RWPE2 (cell line): ENCODE measurements around the gene ZNF865.
"Not testable (repeated sequence)": the region's sequence is repeated elsewhere in the genome, so short reads cannot be mapped to it uniquely, and the experiment has no call there.

Experiments used
- ATAC-seq: fragments of 200-7000 bp; cut with Tn5 transposase; 3 replicates; pipeline ENCODE4 v1.9.1; 2021; ENCODE audit warnings: low read depth
- DNase-seq: peaks from one replicate; pipeline ENCODE4 v3.0.0-alpha.2; 2020; ENCODE audit warnings: low spot score
- H3K27ac ChIP-seq: fragments of 450-650 bp; 2 replicates; pipeline ENCODE4 v1.5.1; 2017; ENCODE audit warnings: mild to moderate bottlenecking; ENCODE audit not compliant: poor library complexity, severe bottlenecking
- H3K27me3 ChIP-seq: fragments of 250-450 bp; sonication (Bioruptor Pico); 2 replicates; pipeline ENCODE4 v1.5.1; 2021; ENCODE audit warnings: mild to moderate bottlenecking, moderate library complexity; ENCODE audit not compliant: insufficient read depth, poor library complexity, severe bottlenecking
- H3K36me3 ChIP-seq: fragments of 250-450 bp; sonication (Bioruptor Pico); 2 replicates; pipeline ENCODE4 v1.5.1; 2020; ENCODE audit warnings: low read depth, mild to moderate bottlenecking, moderate library complexity
- H3K4me1 ChIP-seq: fragments of 250-450 bp; sonication (Bioruptor Pico); 2 replicates; pipeline ENCODE4 v1.5.1; 2021; ENCODE audit warnings: mild to moderate bottlenecking, moderate library complexity; ENCODE audit not compliant: insufficient read depth, poor library complexity, severe bottlenecking
- H3K4me3 ChIP-seq: fragments of 250-450 bp; sonication (Bioruptor Pico); 2 replicates; pipeline ENCODE4 v1.5.1; 2021; ENCODE audit warnings: mild to moderate bottlenecking, moderate library complexity; ENCODE audit not compliant: severe bottlenecking
- H3K9me3 ChIP-seq: fragments of 250-450 bp; sonication (Bioruptor Pico); 2 replicates; pipeline ENCODE4 v1.5.1; 2021; ENCODE audit warnings: mild to moderate bottlenecking, moderate library complexity; ENCODE audit not compliant: severe bottlenecking
- TF ChIP-seq, protein P1 (sequence below): fragments of 450-650 bp; IDR thresholded peaks from one replicate; pipeline ENCODE4 v1.5.1; 2017; ENCODE audit warnings: mild to moderate bottlenecking, moderate library complexity; ENCODE audit not compliant: poor library complexity, severe bottlenecking

Gene ZNF865

DNA sequence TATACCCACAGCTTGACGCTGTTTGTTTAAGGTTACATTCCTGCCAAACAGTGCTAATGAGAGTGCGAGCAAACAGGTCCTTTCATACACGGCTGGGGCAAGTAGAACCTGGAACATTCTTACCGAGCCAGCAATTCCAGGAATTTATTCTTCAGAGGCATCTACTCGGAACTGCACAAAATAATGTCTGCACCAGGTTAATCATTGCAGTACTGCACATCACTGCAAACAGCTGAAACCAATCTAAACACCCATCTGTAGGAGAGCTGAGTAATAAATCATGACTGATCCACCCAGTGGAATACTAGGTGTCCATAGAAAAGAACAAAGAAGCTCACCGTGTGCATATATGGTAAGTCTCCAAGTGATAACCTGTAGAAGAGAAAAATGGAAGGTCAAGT lies 23.6 kb upstream of the ZNF865 start:
- DNase-seq (no peak), ATAC-seq (no peak)
- no peaks in the 10 kb centered on the region for H3K27me3 ChIP-seq

DNA sequence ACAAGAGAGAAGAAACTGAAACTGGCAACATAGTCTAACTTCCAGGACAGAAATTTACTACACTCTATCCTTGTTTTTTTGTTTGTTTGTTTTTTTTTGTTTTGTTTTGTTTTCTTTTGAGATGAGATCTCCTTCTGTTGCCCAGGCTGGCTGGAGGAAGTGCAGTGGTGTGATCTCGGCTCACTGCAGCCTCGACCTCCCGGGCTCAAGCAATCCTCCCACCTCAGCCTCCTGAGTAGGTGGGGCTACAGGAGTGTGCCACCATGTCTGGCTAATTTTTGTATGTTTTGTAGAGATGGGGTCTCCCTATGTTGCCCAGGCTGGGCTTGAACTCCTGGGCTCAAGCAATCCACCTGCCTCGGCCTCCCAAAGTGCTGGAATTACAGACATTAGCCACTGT lies 23.2 kb upstream of the ZNF865 start:
- H3K36me3 ChIP-seq, ATAC-seq, H3K9me3 ChIP-seq, DNase-seq, H3K4me3 ChIP-seq, H3K27ac ChIP-seq, H3K27me3 ChIP-seq, H3K4me1 ChIP-seq: not testable (repeated sequence)

More for the DNA sequence above, 23.6 kb upstream of the ZNF865 start:
- Histone ChIP-seq H3K4me3 (no peak overlapping the region), H3K4me1 (peaks cover 6% of the 10 kb centered on the region), H3K27ac (no peak overlapping the region), H3K36me3 (0 out of 2 replicates have a peak, but pooled peaks cover 6% of the 10 kb centered on the region), H3K9me3 (no peaks in the 10 kb centered on the region)
- TF ChIP-seq, protein P1, sequence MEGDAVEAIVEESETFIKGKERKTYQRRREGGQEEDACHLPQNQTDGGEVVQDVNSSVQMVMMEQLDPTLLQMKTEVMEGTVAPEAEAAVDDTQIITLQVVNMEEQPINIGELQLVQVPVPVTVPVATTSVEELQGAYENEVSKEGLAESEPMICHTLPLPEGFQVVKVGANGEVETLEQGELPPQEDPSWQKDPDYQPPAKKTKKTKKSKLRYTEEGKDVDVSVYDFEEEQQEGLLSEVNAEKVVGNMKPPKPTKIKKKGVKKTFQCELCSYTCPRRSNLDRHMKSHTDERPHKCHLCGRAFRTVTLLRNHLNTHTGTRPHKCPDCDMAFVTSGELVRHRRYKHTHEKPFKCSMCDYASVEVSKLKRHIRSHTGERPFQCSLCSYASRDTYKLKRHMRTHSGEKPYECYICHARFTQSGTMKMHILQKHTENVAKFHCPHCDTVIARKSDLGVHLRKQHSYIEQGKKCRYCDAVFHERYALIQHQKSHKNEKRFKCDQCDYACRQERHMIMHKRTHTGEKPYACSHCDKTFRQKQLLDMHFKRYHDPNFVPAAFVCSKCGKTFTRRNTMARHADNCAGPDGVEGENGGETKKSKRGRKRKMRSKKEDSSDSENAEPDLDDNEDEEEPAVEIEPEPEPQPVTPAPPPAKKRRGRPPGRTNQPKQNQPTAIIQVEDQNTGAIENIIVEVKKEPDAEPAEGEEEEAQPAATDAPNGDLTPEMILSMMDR, result no peak

DNA sequence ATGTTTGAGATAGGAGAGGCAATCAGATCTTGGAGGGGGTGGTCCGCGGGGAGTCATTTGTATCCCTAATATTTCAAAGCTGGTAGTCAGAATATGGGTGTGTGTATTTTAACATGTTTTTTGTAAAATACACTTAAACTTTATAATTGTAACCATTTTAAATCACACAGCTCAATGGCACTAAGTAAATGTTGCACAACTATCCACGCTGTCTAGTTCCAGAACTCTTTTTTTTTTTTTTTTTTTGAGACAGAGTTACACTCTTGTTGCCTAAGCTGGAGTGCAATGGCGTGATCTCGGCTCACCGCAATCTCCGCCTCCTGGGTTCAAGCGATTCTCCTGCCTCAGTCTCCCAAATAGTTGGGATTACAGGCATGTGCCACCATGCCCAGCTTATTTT lies 21.6 kb upstream of the ZNF865 start:
- H3K4me3 ChIP-seq, H3K9me3 ChIP-seq, H3K27me3 ChIP-seq, ATAC-seq, DNase-seq, H3K27ac ChIP-seq, H3K4me1 ChIP-seq, H3K36me3 ChIP-seq: not testable (repeated sequence)

DNA sequence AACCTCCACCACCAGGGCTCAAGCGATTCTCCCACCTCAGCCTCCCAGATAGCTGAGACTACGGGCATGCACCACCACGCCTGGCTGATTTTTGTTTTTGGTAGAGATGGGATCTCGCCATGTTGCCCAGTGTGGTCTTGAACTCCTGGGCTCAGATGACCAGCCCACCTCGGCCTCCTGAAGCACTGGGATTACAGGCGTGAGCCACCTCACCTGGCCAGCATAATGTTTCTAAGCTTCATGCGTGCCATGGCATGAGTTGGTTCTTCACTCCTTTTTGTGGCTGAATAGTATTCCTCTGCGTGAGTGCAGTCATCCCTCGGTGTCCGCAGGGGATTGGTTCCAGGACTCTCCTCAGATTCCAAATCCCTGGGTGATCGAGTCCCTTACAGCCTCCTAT lies 20.6 kb upstream of the ZNF865 start:
- Histone ChIP-seq H3K4me1 (peaks cover 6% of the 10 kb centered on the region), H3K27ac (no peak overlapping the region), H3K4me3 (no peak overlapping the region), H3K27me3 (no peaks in the 10 kb centered on the region), H3K9me3 (no peaks in the 10 kb centered on the region), H3K36me3 (no peaks in the 10 kb centered on the region)
- DNase-seq, result no peak
- TF ChIP-seq, protein P1, result no peak
- ATAC-seq, result no peak

DNA sequence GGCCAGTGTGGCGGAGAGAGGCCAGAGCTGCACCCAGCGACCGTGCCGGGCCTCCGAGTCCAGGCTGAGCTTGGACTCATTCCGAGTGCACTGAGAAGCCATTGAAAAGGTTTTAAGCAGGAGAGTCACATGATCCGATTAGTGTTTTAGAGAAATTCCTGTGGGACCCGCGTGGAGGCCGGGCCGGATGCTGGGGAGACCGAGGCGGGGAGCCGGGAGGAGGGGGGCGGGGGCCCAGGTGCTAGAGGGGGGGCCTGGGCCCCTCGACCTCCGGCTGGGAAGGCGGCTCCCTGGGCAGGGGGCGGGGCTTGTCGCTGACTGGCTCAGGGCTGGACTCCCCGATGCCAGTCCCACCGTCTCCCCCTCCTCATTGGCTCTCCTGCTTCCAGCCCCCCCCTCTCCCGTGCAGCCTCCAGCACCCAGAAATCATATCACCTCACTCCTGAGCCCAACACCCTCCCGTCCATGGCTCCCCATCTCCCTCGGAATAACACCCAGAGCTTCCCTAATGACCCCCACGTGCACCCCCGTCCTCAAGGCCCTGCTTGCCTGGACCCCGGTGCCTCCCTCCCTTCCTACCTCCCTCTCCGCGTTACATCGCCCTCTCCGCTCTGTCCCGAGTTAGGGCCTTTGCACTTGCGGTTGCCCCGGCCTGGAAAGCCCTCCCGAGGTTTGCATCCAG lies 19.6 kb upstream of the ZNF865 start:
- H3K4me1 ChIP-seq, result peaks cover 6% of the 10 kb centered on the region
- no peak for DNase-seq
- no peak overlapping the region for H3K4me3 ChIP-seq
- peak overlapping the region; percentile 10 for H3K27ac ChIP-seq
- H3K27me3 ChIP-seq, result no peaks in the 10 kb centered on the region
- no peaks in the 10 kb centered on the region for H3K36me3 ChIP-seq
- no peaks in the 10 kb centered on the region for H3K9me3 ChIP-seq
- no peak for ATAC-seq
- TF ChIP-seq, protein P1, result no peak
